Upper lobe of right lung (tissue), 1 donor: ENCODE results near the gene PDE8A. TPM values are rescaled to one million over a fixed set of nuclear protein-coding genes. Genes with fewer than 3 reads are reported as not detected.
"Not testable (repeated sequence)": the region's sequence is repeated elsewhere in the genome, so short reads cannot be mapped to it uniquely, and the experiment has no call there.

Source experiments
- ATAC-seq: fragments of 200-7000 bp; cut with Tn5 transposase; one replicate; pipeline ENCODE4 v1.9.1; 2020; ENCODE audit warnings: mild to moderate bottlenecking, moderate library complexity
- DNase-seq: peaks from one replicate; pipeline ENCODE4 v3.0.0-alpha.2; 2020
- H3K27ac ChIP-seq: fragments of 200-600 bp; one replicate; pipeline ENCODE4 v1.8.0; 2022
- H3K27me3 ChIP-seq: fragments of 200-600 bp; one replicate; pipeline ENCODE4 v1.8.0; 2022; ENCODE audit warnings: mild to moderate bottlenecking
- H3K36me3 ChIP-seq: fragments of 200-600 bp; one replicate; pipeline ENCODE4 v1.8.0; 2022
- H3K4me1 ChIP-seq: fragments of 200-600 bp; one replicate; pipeline ENCODE4 v1.8.0; 2022
- H3K4me3 ChIP-seq: fragments of 200-600 bp; one replicate; pipeline ENCODE4 v1.8.0; 2022; ENCODE audit warnings: mild to moderate bottlenecking
- H3K9me3 ChIP-seq: fragments of 200-600 bp; one replicate; pipeline ENCODE4 v1.8.0; 2022
- CTCF ChIP-seq: fragments of 200-600 bp; IDR thresholded peaks from one replicate; pipeline ENCODE4 v1.8.0; 2022; ENCODE audit warnings: antibody characterized with exemption
- intact Hi-C: fragments of 100-400 bp; cut with DNase I; formaldehyde crosslinking; loops from one replicate; pipeline ENCODE4 v1.11.0; 2022
- total RNA-seq: library from RNA; stranded (reverse); fragmentation: NEBNext Ultra II Directional; extraction: Animal tissue kit (Norgen Biotek cat#: 25700); gene quantifications from one replicate; pipeline ENCODE4 v1.2.1, GENCODE V29; 2021
- donor health status: DM: no; HTN: yes; CAD: no; lungs with severe emphysema.

PDE8A gene
- total RNA-seq, 1 donor from 2014 or later: 54.7 TPM

- H3K27ac ChIP-seq: peak overlapping the region; percentile 93
- peak overlapping the region; percentile 95 for H3K4me3 ChIP-seq
- H3K4me1 ChIP-seq: peaks cover 27% of the 10 kb centered on the region
- no peaks in the 10 kb centered on the region for H3K27me3 ChIP-seq
- intact Hi-C loops: no loop called here
- TF ChIP-seq CTCF: peak; percentile 50
- DNase-seq (peak; percentile 98), ATAC-seq (peak; percentile 92)
- H3K9me3 ChIP-seq: no peaks in the 10 kb centered on the region
- H3K36me3 ChIP-seq: no peaks in the 10 kb centered on the region
These were observed 474 bp upstream of the PDE8A start for GRCh38 chr15:84981054-84981710.

- peak overlapping the region; percentile 95 for H3K4me3 ChIP-seq
- ATAC-seq (no peak), DNase-seq (peak; percentile 74)
- H3K27me3 ChIP-seq: no peaks in the 10 kb centered on the region
- no peaks in the 10 kb centered on the region for H3K9me3 ChIP-seq
- H3K27ac ChIP-seq: peak overlapping the region; percentile 93
- no peak for TF ChIP-seq CTCF
- peaks cover 27% of the 10 kb centered on the region for H3K4me1 ChIP-seq
- H3K36me3 ChIP-seq: no peaks in the 10 kb centered on the region
- intact Hi-C loops: no loop called here
These were observed 755 bp downstream of the PDE8A start for GRCh38 chr15:84982301-84982920.

GRCh38 chr15:84983294-84983693 lies 1.6 kb downstream of the PDE8A start:
- Histone ChIP-seq H3K9me3 (no peaks in the 10 kb centered on the region), H3K4me1 (peaks cover 29% of the 10 kb centered on the region), H3K27ac (peak overlapping the region; percentile 93), H3K36me3 (no peaks in the 10 kb centered on the region), H3K27me3 (no peaks in the 10 kb centered on the region), H3K4me3 (peak overlapping the region; percentile 95)
- DNase-seq (no peak), ATAC-seq (no peak)
- no peak for TF ChIP-seq CTCF
- intact Hi-C loops: no loop called here

GRCh38 chr15:84983711-84984110 lies 2.1 kb downstream of the PDE8A start:
- no peaks in the 10 kb centered on the region for H3K9me3 ChIP-seq
- peak overlapping the region; percentile 95 for H3K4me3 ChIP-seq
- TF ChIP-seq CTCF: no peak
- H3K36me3 ChIP-seq: no peaks in the 10 kb centered on the region
- H3K27ac ChIP-seq: no peak overlapping the region
- intact Hi-C loops: no loop called here
- DNase-seq (no peak), ATAC-seq (no peak)
- no peaks in the 10 kb centered on the region for H3K27me3 ChIP-seq
- H3K4me1 ChIP-seq: peaks cover 33% of the 10 kb centered on the region

DNA sequence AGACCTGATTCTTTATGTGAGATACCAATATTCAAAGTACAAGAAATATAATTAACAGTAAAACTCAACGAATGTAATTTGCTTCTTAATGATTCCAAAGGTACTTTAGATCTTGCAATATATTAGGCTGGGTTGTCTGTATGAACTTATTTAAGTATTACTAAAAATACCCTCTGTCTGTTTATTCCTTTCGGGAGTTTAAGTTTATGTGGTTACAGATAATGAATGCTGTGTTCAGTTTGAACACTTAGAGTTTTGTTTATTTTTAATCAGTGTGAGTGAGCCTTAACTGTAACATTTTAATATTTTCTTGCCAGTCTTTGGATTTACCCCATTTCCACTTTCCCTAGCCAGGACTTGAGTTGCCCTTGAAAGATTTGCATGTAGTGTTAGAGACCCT lies 3.5 kb downstream of the PDE8A start:
- no peak for TF ChIP-seq CTCF
- Histone ChIP-seq H3K36me3 (no peaks in the 10 kb centered on the region), H3K9me3 (no peaks in the 10 kb centered on the region), H3K27ac (no peak overlapping the region), H3K4me1 (peaks cover 31% of the 10 kb centered on the region), H3K4me3 (no peak overlapping the region), H3K27me3 (no peaks in the 10 kb centered on the region)
- intact Hi-C loops: no loop called here
- DNase-seq (no peak), ATAC-seq (no peak)

- H3K27me3 ChIP-seq, H3K9me3 ChIP-seq, H3K27ac ChIP-seq, DNase-seq, ATAC-seq, H3K36me3 ChIP-seq, intact Hi-C loops, H3K4me3 ChIP-seq: not testable (repeated sequence)
- peaks cover 37% of the 10 kb centered on the region for H3K4me1 ChIP-seq
These were observed 5.7 kb downstream of the PDE8A start for GRCh38 chr15:84987351-84987750.
